AG04450 (cell line): ENCODE measurements around the gene RNF125. TPM values are rescaled to one million over a fixed set of nuclear protein-coding genes. Genes with fewer than 3 reads are reported as not detected.

Source experiments
- CTCF ChIA-PET: fragments of 300-600, 350-600 bp; formaldehyde crosslinking; extraction: SDS; loops from one replicate; lab custom pipeline; 2022; ENCODE audit warnings: antibody characterized with exemption, inconsistent platforms; lab: Charles Lee
- POLR2A ChIA-PET: fragments of 350-600 bp; formaldehyde crosslinking; extraction: SDS; loops from one replicate; lab custom pipeline; 2021; ENCODE audit warnings: antibody characterized with exemption, inconsistent platforms; lab: Yijun Ruan, JAX
- DNase-seq: peaks from one replicate; pipeline ENCODE4 v3.0.0-alpha.2; 2011; ENCODE audit warnings: low read depth, low spot score
- H3K27ac ChIP-seq: one replicate; pipeline ENCODE4 v1.5.1; 2012; ENCODE audit warnings: low read depth, low read length, control low read depth
- H3K27me3 ChIP-seq: one replicate; pipeline ENCODE4 v1.6.0; 2012; ENCODE audit warnings: low read length; ENCODE audit not compliant: control insufficient read depth, insufficient read depth
- H3K4me3 ChIP-seq: 2 replicates; pipeline ENCODE4 v1.5.1; 2011; ENCODE audit warnings: mild to moderate bottlenecking, low read depth, low read length, control low read depth
- H3K9me3 ChIP-seq: 2 replicates; pipeline ENCODE4 v1.5.1; 2012; ENCODE audit warnings: low read length; ENCODE audit not compliant: control insufficient read depth, insufficient read depth
- polyA plus RNA-seq: library from polyadenylated mRNA; depleted of rRNA; stranded (reverse); fragments of >200 nt; gene quantifications from 2 replicates; pipeline ENCODE4 v1.2.3, GENCODE V29; 2011
- TF ChIP-seq, protein P1 (sequence below): IDR thresholded peaks from 2 replicates; pipeline ENCODE4 v1.5.1; 2011; ENCODE audit warnings: low read depth, low read length, control low read depth, inconsistent platforms

Gene RNF125
- polyA plus RNA-seq, 1 experiment, result 0.41 TPM

GRCh38 chr18:32056613-32057358 lies 38.2 kb downstream of the RNF125 start:
- ChIA-PET CTCF (no interaction called here), POLR2A (no interaction called here)
- no peak for DNase-seq
- no peaks in the 10 kb centered on the region for H3K9me3 ChIP-seq
- TF ChIP-seq, protein P1, sequence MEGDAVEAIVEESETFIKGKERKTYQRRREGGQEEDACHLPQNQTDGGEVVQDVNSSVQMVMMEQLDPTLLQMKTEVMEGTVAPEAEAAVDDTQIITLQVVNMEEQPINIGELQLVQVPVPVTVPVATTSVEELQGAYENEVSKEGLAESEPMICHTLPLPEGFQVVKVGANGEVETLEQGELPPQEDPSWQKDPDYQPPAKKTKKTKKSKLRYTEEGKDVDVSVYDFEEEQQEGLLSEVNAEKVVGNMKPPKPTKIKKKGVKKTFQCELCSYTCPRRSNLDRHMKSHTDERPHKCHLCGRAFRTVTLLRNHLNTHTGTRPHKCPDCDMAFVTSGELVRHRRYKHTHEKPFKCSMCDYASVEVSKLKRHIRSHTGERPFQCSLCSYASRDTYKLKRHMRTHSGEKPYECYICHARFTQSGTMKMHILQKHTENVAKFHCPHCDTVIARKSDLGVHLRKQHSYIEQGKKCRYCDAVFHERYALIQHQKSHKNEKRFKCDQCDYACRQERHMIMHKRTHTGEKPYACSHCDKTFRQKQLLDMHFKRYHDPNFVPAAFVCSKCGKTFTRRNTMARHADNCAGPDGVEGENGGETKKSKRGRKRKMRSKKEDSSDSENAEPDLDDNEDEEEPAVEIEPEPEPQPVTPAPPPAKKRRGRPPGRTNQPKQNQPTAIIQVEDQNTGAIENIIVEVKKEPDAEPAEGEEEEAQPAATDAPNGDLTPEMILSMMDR, result no peak
- no peak overlapping the region for H3K27ac ChIP-seq
- H3K27me3 ChIP-seq, result no peaks in the 10 kb centered on the region
- no peak overlapping the region for H3K4me3 ChIP-seq

DNA sequence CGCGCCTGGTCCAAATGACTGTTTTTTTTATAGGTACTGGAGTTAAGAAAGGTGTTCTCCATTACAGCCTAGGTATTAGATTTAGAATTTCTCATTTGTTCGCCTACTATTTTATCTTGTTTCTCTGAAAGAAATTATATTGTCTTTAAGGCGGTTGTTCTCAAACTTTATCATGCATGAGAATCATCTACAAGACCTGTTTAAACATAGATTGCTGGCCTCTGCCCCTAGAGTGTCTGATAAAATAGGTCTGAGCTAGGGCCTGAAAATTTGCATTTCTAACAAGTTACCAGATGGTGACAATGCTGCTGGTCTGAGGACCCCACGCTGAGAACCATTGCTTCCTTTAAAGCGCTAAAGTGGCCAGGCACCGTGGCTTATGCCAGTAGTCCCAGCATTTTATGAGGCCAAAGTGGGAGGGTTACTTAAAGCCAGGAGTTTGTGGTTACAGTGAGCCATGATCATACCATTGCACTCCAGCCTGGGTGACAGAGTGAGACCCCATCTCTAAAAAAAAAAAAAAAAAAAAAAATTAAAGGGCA lies 39.1 kb downstream of the RNF125 start:
- Histone ChIP-seq H3K27me3 (no peaks in the 10 kb centered on the region), H3K4me3 (no peak overlapping the region), H3K27ac (no peak overlapping the region), H3K9me3 (no peaks in the 10 kb centered on the region)
- TF ChIP-seq, protein P1, result no peak
- no peak for DNase-seq
- CTCF ChIA-PET, result no interaction called here
- POLR2A ChIA-PET, result no interaction called here

- TF ChIP-seq, protein P1, result no peak
- CTCF ChIA-PET, result no interaction called here
- H3K27ac ChIP-seq, result no peak overlapping the region
Measured at GRCh38 chr18:32060026-32060425, 41.4 kb downstream of the RNF125 start.

DNA sequence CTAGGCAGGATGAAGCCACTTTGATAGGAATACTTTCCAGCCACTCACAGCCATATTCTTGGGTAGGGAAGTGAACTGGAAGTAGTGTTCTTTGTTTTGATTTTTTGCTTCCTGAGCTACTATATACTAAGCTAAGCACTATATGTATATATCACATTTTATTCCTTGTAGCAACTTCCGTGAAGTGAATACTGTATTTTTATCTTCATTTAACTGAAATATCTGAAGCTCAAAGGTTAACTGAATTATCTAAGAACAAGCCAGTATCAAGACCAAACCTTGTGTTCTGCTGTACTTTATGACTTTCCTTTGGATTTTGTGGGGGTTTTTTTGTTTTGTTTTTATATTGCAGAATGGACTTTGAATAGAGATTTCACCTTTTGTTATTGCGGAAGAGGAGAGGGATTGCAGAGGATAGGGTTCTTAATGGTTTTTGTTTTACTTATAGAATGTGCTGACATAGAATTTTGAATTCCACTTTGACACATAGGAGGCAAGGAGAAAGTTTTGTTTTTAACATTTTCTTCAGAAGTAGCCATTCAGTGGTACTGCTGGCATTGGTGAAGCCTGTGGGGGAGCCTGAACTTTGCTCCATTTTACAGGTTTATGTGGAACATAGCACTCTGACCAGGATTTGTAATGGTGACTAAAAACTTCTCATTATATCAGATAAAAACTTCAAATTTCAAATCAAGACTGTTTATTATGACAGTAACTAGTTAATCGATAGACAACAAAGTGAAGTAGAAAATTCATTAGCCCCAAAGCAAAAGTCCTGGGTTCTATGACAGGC lies 48.9 kb downstream of the RNF125 start:
- POLR2A ChIA-PET, result no interaction called here
- Histone ChIP-seq H3K9me3 (no peaks in the 10 kb centered on the region), H3K27ac (no peak overlapping the region), H3K27me3 (no peaks in the 10 kb centered on the region), H3K4me3 (no peak overlapping the region)
- TF ChIP-seq, protein P1, result no peak
- no peak for DNase-seq
- CTCF ChIA-PET, result no interaction called here

More at GRCh38 chr18:32060026-32060425, 41.4 kb downstream of the RNF125 start:
- H3K4me3 ChIP-seq, result no peak overlapping the region
- POLR2A ChIA-PET, result no interaction called here
- H3K9me3 ChIP-seq, result no peaks in the 10 kb centered on the region
- H3K27me3 ChIP-seq, result no peaks in the 10 kb centered on the region
- DNase-seq, result no peak

GRCh38 chr18:32072321-32072720 lies 53.7 kb downstream of the RNF125 start:
- Histone ChIP-seq H3K9me3 (no peaks in the 10 kb centered on the region), H3K27me3 (no peaks in the 10 kb centered on the region), H3K4me3 (no peak overlapping the region), H3K27ac (no peak overlapping the region)
- no peak for DNase-seq
- ChIA-PET POLR2A (no interaction called here), CTCF (interaction anchor here (0.5 to 1.6 kb wide), 3 partner anchors 12 to 252 kb away, joined by 3 to 5 read pairs (median 5); no protein-coding TSS in a partner anchor)
- TF ChIP-seq, protein P1, result peak; percentile 28; the same call in 1 of the 2 replicates
